Natural killer cell treated with Interleukin-12 subunit alpha and Interleukin-12 subunit beta and Interleukin-15 and Interleukin-18, amount 100 ng/mL, for 72 hours (primary cell): ENCODE results near the gene RASGRF2. TPM values are rescaled to one million over a fixed set of nuclear protein-coding genes. Genes with fewer than 3 reads are reported as not detected.
"Not testable (repeated sequence)": the region's sequence is repeated elsewhere in the genome, so short reads cannot be mapped to it uniquely, and the experiment has no call there.

Source experiments
- ATAC-seq, 2 donors: fragments of 150-1000 bp; cut with Tn5 transposase in 1 of 2; sonication (Bioruptor Pico), chemical (Tn5 transposase) in 1 of 2; 2 replicates each; pipeline ENCODE4 v1.10.0; 2021
- DNase-seq: peaks from one replicate; pipeline ENCODE4 v3.0.0; 2022; ENCODE audit warnings: low spot score
- H3K27ac Mint-ChIP-seq, 2 donors: 1 replicate in 1 of 2; 2 replicates in 1 of 2; pipeline ENCODE4 v1.8.0; 2022; ENCODE audit warnings: mixed read lengths in 2 of 2, mild to moderate bottlenecking in 1 of 2, moderate library complexity in 1 of 2
- H3K27me3 Mint-ChIP-seq, 2 donors: 1 replicate in 1 of 2; 2 replicates in 1 of 2; pipeline ENCODE4 v1.8.0; 2022; ENCODE audit warnings: mixed read lengths in 2 of 2
- H3K36me3 Mint-ChIP-seq: one replicate; pipeline ENCODE4 v1.8.0; 2022; ENCODE audit warnings: mixed read lengths
- H3K4me1 Mint-ChIP-seq, 2 donors: 1 replicate in 1 of 2; 2 replicates in 1 of 2; pipeline ENCODE4 v1.8.0; 2022; ENCODE audit warnings: low read depth in 2 of 2, mixed read lengths in 2 of 2, mild to moderate bottlenecking in 1 of 2
- H3K4me3 Mint-ChIP-seq: one replicate; pipeline ENCODE4 v1.8.0; 2022; ENCODE audit warnings: mixed read lengths
- H3K9me3 Mint-ChIP-seq: 2 replicates; pipeline ENCODE4 v1.8.0; 2022; ENCODE audit warnings: mixed read lengths
- total RNA-seq, 2 donors: library from RNA; stranded (reverse); gene quantifications; one replicate each; pipeline ENCODE4 v1.2.3, GENCODE V29; 2022

RASGRF2 gene
- total RNA-seq, 2 donors from 2014 or later = 2.3 to 6.7 TPM

DNA sequence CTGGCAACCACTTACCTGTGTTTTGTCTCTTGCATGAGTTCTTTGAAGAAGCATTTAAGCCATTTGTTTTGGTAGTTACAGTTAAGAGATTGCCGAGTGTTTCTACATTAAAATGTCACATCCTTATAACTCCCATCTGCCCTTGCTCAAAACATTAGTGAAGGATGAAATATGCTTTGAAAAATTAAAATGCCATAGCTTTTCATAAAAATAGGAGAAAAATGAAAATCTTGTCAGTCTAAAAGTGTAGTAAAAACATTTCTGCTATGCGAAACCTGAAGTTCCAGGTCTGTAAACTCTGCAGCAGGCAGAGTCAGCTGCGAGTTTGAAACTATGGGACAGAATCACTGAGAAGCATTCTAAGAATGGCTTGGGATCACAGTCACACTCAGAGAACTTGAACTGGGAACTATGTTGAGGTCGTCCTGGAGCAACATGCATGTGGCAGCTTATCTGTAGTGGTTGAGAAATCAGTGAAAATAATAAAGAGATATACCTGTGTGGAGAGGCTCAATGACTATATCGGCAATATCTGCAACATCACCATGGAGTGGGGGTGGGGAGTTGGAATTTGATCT is 67.4 kb downstream of the RASGRF2 start:
- H3K4me3 Mint-ChIP-seq = no peak overlapping the region
- ATAC-seq (no peak), DNase-seq (no peak)
- H3K27me3 Mint-ChIP-seq = peaks cover 14 to 33% of the 10 kb centered on the region in 2 donors
- H3K27ac Mint-ChIP-seq = no peak overlapping the region
- peaks cover 6% of the 10 kb centered on the region for H3K9me3 Mint-ChIP-seq
- peaks cover 12% of the 10 kb centered on the region for H3K36me3 Mint-ChIP-seq
- peaks cover 0 to 6% of the 10 kb centered on the region in 2 donors for H3K4me1 Mint-ChIP-seq

DNA sequence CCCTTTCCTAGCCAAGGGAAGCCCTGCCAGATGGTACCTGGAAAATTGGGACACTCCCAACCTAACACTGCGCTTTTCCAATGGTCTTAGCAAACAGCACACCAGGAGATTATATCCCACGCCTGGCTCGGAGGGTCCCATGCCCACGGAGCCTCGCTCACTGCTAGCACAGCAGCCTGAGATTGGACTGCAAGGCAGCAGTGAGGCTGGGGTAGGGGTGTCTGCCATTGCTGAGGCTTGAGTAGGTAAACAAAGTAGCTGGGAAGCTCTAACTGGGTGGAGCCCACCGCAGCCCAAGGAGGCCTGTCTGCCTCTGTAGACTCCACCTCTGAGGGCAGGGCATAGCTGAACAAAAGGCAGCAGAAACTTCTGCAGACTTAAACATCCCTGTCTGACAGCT is 68.7 kb downstream of the RASGRF2 start:
- peaks cover 14 to 33% of the 10 kb centered on the region in 2 donors for H3K27me3 Mint-ChIP-seq
- ATAC-seq, H3K27ac Mint-ChIP-seq, H3K4me3 Mint-ChIP-seq, H3K9me3 Mint-ChIP-seq, DNase-seq, H3K4me1 Mint-ChIP-seq: not testable (repeated sequence)
- H3K36me3 Mint-ChIP-seq = peaks cover 12% of the 10 kb centered on the region

DNA sequence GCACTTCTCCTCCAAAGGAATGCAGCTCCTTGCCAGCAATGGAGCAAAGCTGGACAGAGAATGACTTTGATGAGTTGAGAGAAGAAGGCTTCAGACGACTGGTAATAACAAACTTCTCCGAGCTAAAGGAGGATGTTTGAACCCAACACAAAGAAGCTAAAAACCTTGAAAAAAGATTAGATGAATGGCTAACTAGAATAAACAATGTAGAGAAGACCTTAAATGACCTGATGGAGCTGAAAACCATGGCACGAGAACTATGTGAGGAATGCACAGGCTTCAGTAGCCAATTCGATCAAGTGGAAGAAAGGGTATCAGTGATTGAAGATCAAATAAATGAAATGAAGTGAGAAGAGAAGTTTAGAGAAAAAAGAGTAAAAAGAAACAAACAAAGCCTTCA is 69.6 kb downstream of the RASGRF2 start:
- H3K4me3 Mint-ChIP-seq, ATAC-seq, DNase-seq, H3K4me1 Mint-ChIP-seq, H3K27ac Mint-ChIP-seq, H3K9me3 Mint-ChIP-seq: not testable (repeated sequence)
- Mint-ChIP-seq H3K27me3 (peaks cover 14 to 33% of the 10 kb centered on the region in 2 donors), H3K36me3 (peaks cover 12% of the 10 kb centered on the region)

DNA sequence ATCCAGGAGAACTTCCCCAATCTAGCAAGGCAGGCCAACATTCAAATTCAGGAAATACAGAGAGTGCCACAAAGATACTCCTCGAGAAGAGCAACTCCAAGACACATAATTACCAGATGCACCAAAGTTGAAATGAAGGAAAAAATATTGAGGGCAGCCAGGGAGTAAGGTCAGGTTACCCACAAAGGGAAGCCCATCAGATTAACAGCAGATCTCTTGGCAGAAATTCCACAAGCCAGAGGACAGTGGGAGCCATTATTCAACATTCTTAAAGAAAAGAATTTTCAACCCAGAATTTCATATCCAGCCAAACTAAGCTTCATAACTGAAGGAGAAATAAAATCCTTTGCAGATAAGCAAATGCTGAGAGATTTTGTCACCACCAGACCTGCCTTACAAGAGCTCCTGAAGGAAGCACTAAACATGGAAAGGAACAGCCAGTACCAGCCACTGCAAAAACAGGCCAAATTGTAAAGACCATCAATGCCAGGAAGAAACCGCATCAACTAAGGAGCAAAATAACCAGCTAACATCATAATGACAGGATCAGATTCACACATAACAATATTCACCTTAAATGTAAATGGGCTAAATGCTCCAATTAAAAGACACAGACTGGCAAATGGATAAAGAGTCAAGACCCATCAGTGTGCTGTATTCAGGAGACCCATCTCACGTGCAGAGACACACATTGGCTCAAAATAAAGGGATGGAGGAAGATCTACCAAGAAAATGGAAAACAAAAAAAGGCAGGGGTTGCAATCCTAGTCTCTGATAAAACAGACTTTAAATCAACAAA is 70.3 kb downstream of the RASGRF2 start:
- DNase-seq, H3K4me1 Mint-ChIP-seq, ATAC-seq, H3K9me3 Mint-ChIP-seq, H3K27ac Mint-ChIP-seq, H3K4me3 Mint-ChIP-seq: not testable (repeated sequence)
- Mint-ChIP-seq H3K36me3 (peaks cover 12% of the 10 kb centered on the region), H3K27me3 (peaks cover 14 to 33% of the 10 kb centered on the region in 2 donors)

DNA sequence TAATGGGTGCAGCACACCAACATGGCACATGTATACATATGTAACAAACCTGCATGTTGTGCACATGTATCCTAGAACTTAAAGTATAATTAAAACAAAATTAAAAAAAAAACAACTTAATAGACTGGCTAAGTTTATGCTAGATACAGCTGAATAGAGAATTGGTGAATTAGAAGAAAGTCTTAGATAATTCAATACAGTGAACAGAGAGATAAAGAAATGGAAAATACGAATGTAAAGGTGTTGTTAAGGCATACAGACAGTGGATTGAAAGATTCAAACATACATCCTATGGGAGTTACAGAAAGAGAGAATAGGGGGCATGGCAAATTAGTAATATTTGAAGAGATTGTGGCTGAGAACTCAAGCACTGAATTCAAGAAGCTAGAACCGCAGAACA is 75.4 kb downstream of the RASGRF2 start:
- DNase-seq (no peak), ATAC-seq (no peak)
- no peak overlapping the region for H3K27ac Mint-ChIP-seq
- peaks cover 9 to 10% of the 10 kb centered on the region in 2 donors for H3K27me3 Mint-ChIP-seq
- H3K36me3 Mint-ChIP-seq = peaks cover 4% of the 10 kb centered on the region
- peaks cover 2% of the 10 kb centered on the region for H3K9me3 Mint-ChIP-seq
- H3K4me3 Mint-ChIP-seq = no peak overlapping the region
- H3K4me1 Mint-ChIP-seq = no peaks in the 10 kb centered on the region

DNA sequence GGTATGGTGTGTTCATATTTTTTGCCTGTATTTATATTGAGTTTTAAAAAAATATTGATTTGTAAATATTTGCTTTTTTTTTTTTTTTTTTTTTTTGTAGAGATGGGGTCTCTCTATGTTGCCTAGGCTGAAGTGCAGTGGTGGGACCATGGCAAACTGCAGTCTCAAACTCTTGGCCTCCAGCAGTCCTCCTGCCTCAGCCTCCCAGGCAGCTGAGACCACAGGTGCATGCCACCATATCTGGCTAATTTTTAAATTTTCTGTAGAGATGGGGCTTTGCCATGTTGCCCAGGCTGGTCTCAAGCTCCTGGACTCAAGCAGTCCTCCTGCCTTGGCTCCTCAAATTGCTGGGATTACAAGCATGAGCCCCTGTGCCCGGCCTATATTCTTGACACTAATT is 78.3 kb downstream of the RASGRF2 start:
- Mint-ChIP-seq H3K36me3 (no peaks in the 10 kb centered on the region), H3K27ac (no peak overlapping the region), H3K4me3 (no peak overlapping the region), H3K9me3 (peaks cover 2% of the 10 kb centered on the region), H3K4me1 (no peaks in the 10 kb centered on the region), H3K27me3 (peaks cover 0 to 7% of the 10 kb centered on the region in 2 donors)
- ATAC-seq (no peak), DNase-seq (no peak)

DNA sequence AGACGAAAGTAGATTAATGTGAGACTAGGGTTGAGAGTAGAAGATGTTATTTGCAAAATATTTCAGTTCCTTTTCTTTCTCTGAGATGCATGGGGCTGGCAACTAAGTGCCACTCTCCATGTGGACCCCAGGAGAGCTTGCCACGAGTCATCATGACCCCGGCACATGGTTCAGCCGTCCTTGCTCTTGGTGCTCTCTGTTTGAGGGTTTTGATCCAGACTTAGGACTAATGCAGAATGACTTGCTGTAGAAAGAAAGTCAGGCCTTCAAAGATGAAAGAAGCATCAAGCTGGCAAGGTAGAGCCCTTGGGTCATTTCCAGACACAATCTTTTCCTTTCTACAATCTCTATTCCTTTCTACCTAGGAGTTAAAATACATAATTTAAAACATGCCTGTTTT is 84.7 kb downstream of the RASGRF2 start:
- no peaks in the 10 kb centered on the region for H3K9me3 Mint-ChIP-seq
- no peak overlapping the region for H3K27ac Mint-ChIP-seq
- H3K27me3 Mint-ChIP-seq = peaks cover 11 to 15% of the 10 kb centered on the region in 2 donors
- DNase-seq (no peak), ATAC-seq (no peak)
- no peak overlapping the region for H3K4me3 Mint-ChIP-seq
- H3K4me1 Mint-ChIP-seq = no peaks in the 10 kb centered on the region
- H3K36me3 Mint-ChIP-seq = no peaks in the 10 kb centered on the region

DNA sequence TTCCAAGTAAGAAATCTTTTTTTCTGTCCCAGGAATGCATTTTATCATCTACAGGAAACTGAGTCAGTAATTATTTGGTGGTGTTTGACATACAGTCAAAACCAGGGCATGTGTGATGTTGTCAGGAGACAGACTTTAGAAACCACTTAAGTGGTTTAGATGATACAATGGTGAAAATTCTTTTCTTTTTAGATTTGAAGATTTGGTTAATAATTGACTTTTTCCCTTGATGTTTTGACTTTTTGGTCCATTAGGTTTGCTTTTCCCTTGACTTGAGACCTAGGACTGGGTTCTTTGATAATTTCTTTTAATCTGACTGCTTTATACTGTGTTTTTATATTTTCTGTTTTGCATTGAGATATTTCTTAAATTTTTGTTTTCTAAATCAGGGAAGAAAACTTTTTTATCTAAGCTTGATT is 85.2 kb downstream of the RASGRF2 start:
- Mint-ChIP-seq H3K9me3 (no peaks in the 10 kb centered on the region), H3K36me3 (no peaks in the 10 kb centered on the region), H3K4me3 (no peak overlapping the region), H3K27ac (no peak overlapping the region), H3K4me1 (no peaks in the 10 kb centered on the region), H3K27me3 (peaks cover 11 to 15% of the 10 kb centered on the region in 2 donors)
- ATAC-seq = no peak
- DNase-seq = no peak

DNA sequence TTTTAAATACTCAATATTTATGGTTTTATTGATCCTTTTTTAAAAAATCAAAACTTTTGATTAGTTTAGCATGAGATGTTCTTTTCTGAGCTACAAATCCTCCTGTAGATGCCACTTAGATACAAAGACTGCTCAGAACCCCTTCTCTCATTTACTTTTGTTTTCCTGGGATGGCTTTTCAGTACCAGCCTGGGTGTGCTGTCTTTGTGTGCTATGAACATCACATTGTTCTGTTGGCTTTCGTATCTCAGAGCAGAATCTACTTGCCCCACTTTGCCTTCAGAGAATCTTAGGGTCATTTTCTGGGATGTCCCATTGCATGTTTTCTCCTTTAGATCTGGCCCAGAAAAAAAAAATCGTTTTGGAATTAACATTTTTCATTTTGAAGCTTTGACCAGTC is 85.9 kb downstream of the RASGRF2 start:
- no peaks in the 10 kb centered on the region for H3K9me3 Mint-ChIP-seq
- ATAC-seq = no peak
- no peaks in the 10 kb centered on the region for H3K36me3 Mint-ChIP-seq
- no peaks in the 10 kb centered on the region for H3K4me1 Mint-ChIP-seq
- no peak overlapping the region for H3K4me3 Mint-ChIP-seq
- no peak for DNase-seq
- no peak overlapping the region for H3K27ac Mint-ChIP-seq
- peaks cover 11 to 15% of the 10 kb centered on the region in 2 donors for H3K27me3 Mint-ChIP-seq

DNA sequence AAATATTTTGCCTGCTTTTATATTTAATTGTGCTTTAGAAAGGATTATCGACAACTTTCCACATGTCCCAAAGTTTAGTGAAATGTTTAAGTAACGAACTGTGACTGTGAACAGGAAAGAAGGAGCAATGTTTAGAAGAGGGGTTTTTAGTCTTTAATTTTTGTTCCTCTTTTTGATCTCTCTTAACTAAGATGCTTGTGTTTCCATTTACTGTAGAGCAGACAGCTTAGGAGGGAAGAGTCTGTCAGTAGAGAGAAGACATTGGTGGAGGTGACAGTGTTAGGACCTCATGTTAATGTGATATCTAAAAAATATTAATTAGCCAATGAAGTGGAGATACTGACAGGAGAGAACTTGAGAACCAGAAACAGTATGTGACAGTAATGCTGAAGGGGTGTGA is 92.2 kb downstream of the RASGRF2 start:
- H3K27me3 Mint-ChIP-seq = peaks cover 17 to 18% of the 10 kb centered on the region in 2 donors

DNA sequence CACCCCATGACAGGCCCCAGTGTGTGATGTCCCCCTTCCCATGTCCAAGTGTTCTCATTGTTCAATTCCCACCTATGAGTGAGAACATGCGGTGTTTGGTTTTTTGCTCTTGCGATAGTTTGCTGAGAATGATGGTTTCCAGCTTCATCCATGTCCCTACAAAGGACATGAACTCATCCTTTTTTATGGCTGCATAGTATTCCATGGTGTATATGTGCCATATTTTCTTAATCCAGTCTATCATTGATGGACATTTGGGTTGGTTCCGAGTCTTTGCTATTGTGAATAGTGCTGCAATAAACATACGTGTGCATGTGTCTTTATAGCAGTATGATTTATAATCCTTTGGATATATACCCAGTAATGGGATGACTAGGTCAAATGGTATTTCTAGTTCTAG is 93.1 kb downstream of the RASGRF2 start:
- not testable (repeated sequence) for H3K36me3 Mint-ChIP-seq, H3K4me1 Mint-ChIP-seq, H3K27ac Mint-ChIP-seq, DNase-seq, H3K9me3 Mint-ChIP-seq, H3K4me3 Mint-ChIP-seq, ATAC-seq
- peaks cover 13 to 18% of the 10 kb centered on the region in 2 donors for H3K27me3 Mint-ChIP-seq

More for the DNA sequence above, 92.2 kb downstream of the RASGRF2 start:
- H3K4me3 Mint-ChIP-seq = no peak overlapping the region
- DNase-seq (no peak), ATAC-seq (no peak)
- no peaks in the 10 kb centered on the region for H3K9me3 Mint-ChIP-seq
- no peaks in the 10 kb centered on the region for H3K36me3 Mint-ChIP-seq
- H3K4me1 Mint-ChIP-seq = no peaks in the 10 kb centered on the region
- no peak overlapping the region for H3K27ac Mint-ChIP-seq

DNA sequence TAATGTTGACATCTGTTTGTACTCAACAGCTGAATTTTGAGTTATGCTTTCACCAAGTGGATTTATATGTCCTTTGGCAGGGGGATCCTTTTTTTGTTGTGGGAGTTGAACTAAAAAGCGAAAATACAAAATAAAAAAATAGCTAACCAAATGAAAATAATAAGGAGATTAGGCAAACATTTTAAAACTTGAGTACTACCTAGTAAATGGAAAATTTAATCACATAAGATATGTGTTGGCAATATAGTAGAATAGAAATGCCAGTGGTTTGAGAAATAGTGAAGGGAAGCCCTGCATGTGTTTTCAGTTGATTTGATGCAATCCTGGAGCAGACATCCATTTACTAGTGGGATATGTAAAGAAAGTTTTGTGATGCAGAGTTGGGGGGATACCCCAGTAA is 98.0 kb downstream of the RASGRF2 start:
- Mint-ChIP-seq H3K27me3 (peaks cover 7% of the 10 kb centered on the region in 2 donors), H3K27ac (no peak overlapping the region), H3K4me1 (peaks cover 0 to 6% of the 10 kb centered on the region in 2 donors), H3K4me3 (no peak overlapping the region), H3K9me3 (no peaks in the 10 kb centered on the region), H3K36me3 (no peaks in the 10 kb centered on the region)
- DNase-seq = no peak
- ATAC-seq = no peak

DNA sequence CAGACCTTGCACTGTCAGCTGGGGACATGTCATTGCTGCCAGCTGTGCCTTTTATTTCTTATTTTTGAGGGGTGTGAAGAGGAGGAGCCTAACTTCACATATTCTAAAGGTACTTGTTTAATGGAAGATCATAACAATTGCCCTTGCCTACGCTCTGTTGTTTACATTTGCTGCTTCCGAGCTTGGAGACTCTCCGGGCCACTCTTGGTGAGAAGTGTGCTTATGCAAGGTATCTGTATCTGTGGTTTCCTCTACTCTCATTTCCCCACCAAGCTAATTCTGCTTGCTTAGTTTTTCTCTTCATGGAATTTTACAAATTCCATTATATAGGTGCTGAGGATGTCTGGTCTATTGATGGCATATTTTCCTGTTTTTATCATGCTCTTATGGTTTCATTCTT is 105.3 kb downstream of the RASGRF2 start:
- H3K4me1 Mint-ChIP-seq = peaks cover 0 to 1% of the 10 kb centered on the region in 2 donors
- no peak overlapping the region for H3K4me3 Mint-ChIP-seq
- no peak overlapping the region for H3K27ac Mint-ChIP-seq
- DNase-seq = no peak
- ATAC-seq = no peak
- no peaks in the 10 kb centered on the region for H3K9me3 Mint-ChIP-seq
- H3K36me3 Mint-ChIP-seq = no peaks in the 10 kb centered on the region
- H3K27me3 Mint-ChIP-seq = peaks cover 0 to 4% of the 10 kb centered on the region in 2 donors

DNA sequence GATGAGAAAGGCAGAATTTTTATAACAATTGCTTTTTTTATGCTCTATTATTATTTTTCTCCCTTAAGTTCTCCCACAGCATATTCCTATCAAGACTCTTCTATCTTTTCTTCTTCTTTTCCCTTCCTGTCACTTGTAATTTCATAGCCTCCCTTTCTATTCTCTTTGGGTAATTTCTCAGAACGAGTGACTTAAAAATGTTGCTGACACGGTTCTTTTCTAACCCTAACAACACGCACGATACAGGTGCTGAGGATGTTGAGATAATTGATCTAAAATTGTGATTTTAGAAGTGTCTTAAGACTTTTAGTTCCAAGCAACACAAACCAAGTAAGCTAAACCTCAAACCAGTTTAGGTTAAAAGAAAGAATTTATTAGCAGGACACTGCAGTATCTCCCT is 105.9 kb downstream of the RASGRF2 start:
- DNase-seq = no peak
- H3K9me3 Mint-ChIP-seq = no peaks in the 10 kb centered on the region
- H3K4me3 Mint-ChIP-seq = no peak overlapping the region
- H3K27me3 Mint-ChIP-seq = peaks cover 0 to 4% of the 10 kb centered on the region in 2 donors
- no peaks in the 10 kb centered on the region for H3K4me1 Mint-ChIP-seq
- no peaks in the 10 kb centered on the region for H3K36me3 Mint-ChIP-seq
- H3K27ac Mint-ChIP-seq = no peak overlapping the region
- ATAC-seq = no peak
